DOHH2 (cell line): ENCODE results near the gene SPTBN4.

Experiments used
- EZH2phosphoT487 ChIP-seq: fragments of 200-600 bp; sonication (generic); IDR thresholded peaks from 2 replicates; pipeline ENCODE4 v1.6.1; 2017; ENCODE audit warnings: borderline replicate concordance, mild to moderate bottlenecking, antibody characterized with exemption, low read length, moderate library complexity, mixed read lengths
- TF ChIP-seq, protein P1 (sequence below): fragments of 200-600 bp; sonication (generic); IDR thresholded peaks from one replicate; pipeline ENCODE4 v1.5.1; 2014; ENCODE audit warnings: antibody characterized with exemption, mild to moderate bottlenecking, low read depth, low read length; ENCODE audit not compliant: poor library complexity, severe bottlenecking

- TF ChIP-seq, protein P1, sequence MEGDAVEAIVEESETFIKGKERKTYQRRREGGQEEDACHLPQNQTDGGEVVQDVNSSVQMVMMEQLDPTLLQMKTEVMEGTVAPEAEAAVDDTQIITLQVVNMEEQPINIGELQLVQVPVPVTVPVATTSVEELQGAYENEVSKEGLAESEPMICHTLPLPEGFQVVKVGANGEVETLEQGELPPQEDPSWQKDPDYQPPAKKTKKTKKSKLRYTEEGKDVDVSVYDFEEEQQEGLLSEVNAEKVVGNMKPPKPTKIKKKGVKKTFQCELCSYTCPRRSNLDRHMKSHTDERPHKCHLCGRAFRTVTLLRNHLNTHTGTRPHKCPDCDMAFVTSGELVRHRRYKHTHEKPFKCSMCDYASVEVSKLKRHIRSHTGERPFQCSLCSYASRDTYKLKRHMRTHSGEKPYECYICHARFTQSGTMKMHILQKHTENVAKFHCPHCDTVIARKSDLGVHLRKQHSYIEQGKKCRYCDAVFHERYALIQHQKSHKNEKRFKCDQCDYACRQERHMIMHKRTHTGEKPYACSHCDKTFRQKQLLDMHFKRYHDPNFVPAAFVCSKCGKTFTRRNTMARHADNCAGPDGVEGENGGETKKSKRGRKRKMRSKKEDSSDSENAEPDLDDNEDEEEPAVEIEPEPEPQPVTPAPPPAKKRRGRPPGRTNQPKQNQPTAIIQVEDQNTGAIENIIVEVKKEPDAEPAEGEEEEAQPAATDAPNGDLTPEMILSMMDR = no peak
- no peak for TF ChIP-seq EZH2phosphoT487
Observed at GRCh38 chr19:40620161-40620485, 153.3 kb downstream of the SPTBN4 start.
